ENCODE measurements around the gene LY6G5B. TPM values are rescaled to one million over a fixed set of nuclear protein-coding genes. Genes with fewer than 3 reads are reported as not detected.

LY6G5B gene
- total RNA-seq, 5 donors from 2014 or later (not counting 1 experiment from before 2014, with no cell fraction given) = 29.7 to 50.5 (median 40.9) TPM

DNA sequence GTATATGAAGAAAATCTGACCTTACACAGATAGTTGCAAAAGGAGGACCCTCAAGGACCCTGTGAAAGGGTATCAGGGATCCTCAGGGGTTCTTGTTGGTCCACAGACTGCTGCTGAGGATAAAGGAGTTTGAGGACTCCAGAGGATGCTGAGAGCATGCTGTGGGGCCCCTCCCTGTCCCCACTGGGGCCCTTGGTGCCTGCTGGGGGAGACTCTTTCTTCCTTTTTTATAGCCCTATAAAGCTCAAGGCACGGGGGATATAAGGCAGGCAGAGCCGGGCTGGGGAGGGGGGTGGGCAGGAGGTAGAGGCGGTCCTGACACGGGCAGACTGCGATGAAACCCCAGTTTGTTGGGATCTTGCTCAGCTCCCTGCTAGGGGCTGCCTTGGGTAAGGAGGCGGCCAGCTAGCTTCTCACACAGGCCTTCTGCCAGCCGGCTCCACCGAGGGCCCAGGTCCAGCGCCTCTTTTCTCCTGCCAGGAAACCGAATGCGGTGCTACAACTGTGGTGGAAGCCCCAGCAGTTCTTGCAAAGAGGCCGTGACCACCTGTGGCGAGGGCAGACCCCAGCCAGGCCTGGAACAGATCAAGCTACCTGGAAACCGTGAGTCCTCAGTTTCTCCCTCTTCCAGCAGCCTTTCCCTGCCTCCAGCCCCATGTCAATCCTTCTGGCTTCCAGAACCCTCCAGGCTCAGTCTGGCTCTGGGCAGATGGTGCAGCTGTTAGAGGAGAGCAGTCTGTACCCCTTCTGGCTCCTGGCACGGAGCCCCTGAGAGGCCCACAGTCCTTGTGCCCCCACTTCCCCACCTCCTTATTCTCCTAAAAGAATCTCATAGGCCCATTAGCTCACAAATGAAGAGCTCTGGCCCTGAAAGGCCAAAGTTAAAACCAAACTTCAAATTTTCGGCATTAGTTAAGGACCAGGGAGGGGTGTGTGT is 45.5 kb downstream of the LY6G5B start, which contains the start of gene LY6G6D:
TSS of gene LY6G6D (plus strand) at position 327 of the 937 bp plus-strand sequence. CDS start at position 335, 8 bp downstream.
- no peak within 1 kb of the TSS for H3K27ac Mint-ChIP-seq
- no peaks in the 10 kb centered on the region for H3K9me3 Mint-ChIP-seq
- H3K36me3 ChIP-seq (ENCODE audit: control insufficient read depth in 2 of 2, extremely low read depth in 1 of 2, insufficient read depth in 1 of 2, low read length in 1 of 2) = no peaks in the 10 kb centered on the region
- ATAC-seq (replicated peaks in 1 of 4) (no peak), DNase-seq (no peak)
- ChIA-PET POLR2A (interaction anchor here in 1 of 2 donors (0.6 kb wide), 2 partner anchors 15 to 90 kb away, joined by 5 to 6 read pairs; no protein-coding TSS in a partner anchor), CTCF (interaction anchor here (0.5 to 0.6 kb wide), 3 partner anchors 99 to 333 kb away, joined by 3 to 7 read pairs (median 4); no protein-coding TSS in a partner anchor)
- peaks cover 12 to 18% of the 10 kb centered on the region in 2 experiments for H3K4me1 ChIP-seq (ENCODE audit: control insufficient read depth in 1 of 2, extremely low read depth in 1 of 2, insufficient read depth in 2 of 2, low read length in 2 of 2)
- peaks cover 17 to 25% (median 24%) of the 10 kb centered on the region in 3 donors for H3K4me1 Mint-ChIP-seq
- H3K27me3 Mint-ChIP-seq = no peaks in the 10 kb centered on the region
- no peak within 1 kb of the TSS for H3K4me3 ChIP-seq (ENCODE audit: control insufficient read depth in 1 of 2, extremely low read depth in 1 of 2, low read length in 1 of 2)
- no peaks in the 10 kb centered on the region for H3K9me3 ChIP-seq
- 91% methylated on average over 10 of the region's 16 CpGs for WGBS (ENCODE audit: insufficient coverage)
- no peaks in the 10 kb centered on the region for H3K36me3 Mint-ChIP-seq
- H3K27ac ChIP-seq (ENCODE audit: low read length) = no peak within 1 kb of the TSS
- H3K4me3 Mint-ChIP-seq = no peak within 1 kb of the TSS
- peaks cover 0 to 11% of the 10 kb centered on the region in 2 experiments for H3K27me3 ChIP-seq (replicated peaks in 1 of 2; ENCODE audit: control insufficient read depth in 2 of 2, extremely low read depth in 1 of 2, insufficient read depth in 2 of 2, low read length in 1 of 2)

DNA sequence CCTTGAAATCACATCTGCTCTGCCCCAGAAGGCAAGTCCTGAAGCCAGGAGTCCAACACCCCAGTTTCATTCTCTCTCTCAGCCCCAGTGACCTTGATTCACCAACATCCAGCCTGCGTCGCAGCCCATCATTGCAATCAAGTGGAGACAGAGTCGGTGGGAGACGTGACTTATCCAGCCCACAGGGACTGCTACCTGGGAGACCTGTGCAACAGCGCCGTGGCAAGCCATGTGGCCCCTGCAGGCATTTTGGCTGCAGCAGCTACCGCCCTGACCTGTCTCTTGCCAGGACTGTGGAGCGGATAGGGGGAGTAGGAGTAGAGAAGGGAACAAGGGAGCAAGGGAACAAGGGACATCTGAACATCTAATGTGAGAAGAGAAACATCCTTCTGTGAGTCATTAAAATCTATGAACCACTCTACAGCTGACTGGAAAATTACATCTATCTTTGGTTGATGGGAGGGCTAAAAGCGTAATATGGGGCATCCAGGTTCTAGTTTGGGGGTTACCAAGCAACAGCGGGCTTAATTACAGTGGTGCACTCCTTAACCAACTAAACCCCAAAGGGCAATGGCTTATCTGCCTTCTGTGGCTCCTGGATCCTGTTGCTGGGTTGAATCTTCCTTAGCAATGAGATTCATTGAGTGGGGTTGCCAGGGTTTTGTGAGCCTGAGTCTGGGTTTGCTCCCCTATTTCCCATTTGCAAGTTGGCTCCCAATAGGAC is 47.9 kb downstream of the LY6G5B start:
- H3K36me3 ChIP-seq (ENCODE audit: control insufficient read depth in 2 of 2, extremely low read depth in 1 of 2, insufficient read depth in 1 of 2, low read length in 1 of 2) = no peaks in the 10 kb centered on the region
- no peak overlapping the region for H3K27ac ChIP-seq (ENCODE audit: low read length)
- H3K4me3 ChIP-seq (ENCODE audit: control insufficient read depth in 1 of 2, extremely low read depth in 1 of 2, low read length in 1 of 2) = no peak overlapping the region
- no peaks in the 10 kb centered on the region for H3K9me3 Mint-ChIP-seq
- no peaks in the 10 kb centered on the region for H3K36me3 Mint-ChIP-seq
- no peak for ATAC-seq (replicated peaks in 1 of 4)
- no peak overlapping the region for H3K27ac Mint-ChIP-seq
- H3K9me3 ChIP-seq = no peaks in the 10 kb centered on the region
- POLR2A ChIA-PET = no interaction called here
- peaks cover 0 to 6% of the 10 kb centered on the region in 2 experiments for H3K27me3 ChIP-seq (replicated peaks in 1 of 2; ENCODE audit: control insufficient read depth in 2 of 2, extremely low read depth in 1 of 2, insufficient read depth in 2 of 2, low read length in 1 of 2)
- no peak overlapping the region for H3K4me3 Mint-ChIP-seq
- CTCF ChIA-PET = no interaction called here
- no peaks in the 10 kb centered on the region for H3K27me3 Mint-ChIP-seq
- H3K4me1 ChIP-seq (ENCODE audit: control insufficient read depth in 1 of 2, extremely low read depth in 1 of 2, insufficient read depth in 2 of 2, low read length in 2 of 2) = peaks cover 7 to 12% of the 10 kb centered on the region in 2 experiments
- no peak for DNase-seq
- H3K4me1 Mint-ChIP-seq = peaks cover 2 to 7% (median 7%) of the 10 kb centered on the region in 3 donors
- WGBS (ENCODE audit: insufficient coverage) = 92% methylated on average over 7 of the region's 10 CpGs

GRCh38 chr6:31718265-31718664 is 48.5 kb downstream of the LY6G5B start:
- no CpG with 5 or more reads among the region's 1 CpG for WGBS (ENCODE audit: insufficient coverage)
- H3K4me3 Mint-ChIP-seq = no peak overlapping the region
- Histone ChIP-seq H3K27me3 (replicated peaks in 1 of 2; ENCODE audit: control insufficient read depth in 2 of 2, extremely low read depth in 1 of 2, insufficient read depth in 2 of 2, low read length in 1 of 2) (peaks cover 0 to 4% of the 10 kb centered on the region in 2 experiments), H3K4me1 (ENCODE audit: control insufficient read depth in 1 of 2, extremely low read depth in 1 of 2, insufficient read depth in 2 of 2, low read length in 2 of 2) (peaks cover 9 to 10% of the 10 kb centered on the region in 2 experiments), H3K9me3 (no peaks in the 10 kb centered on the region), H3K4me3 (ENCODE audit: control insufficient read depth in 1 of 2, extremely low read depth in 1 of 2, low read length in 1 of 2) (no peak overlapping the region), H3K27ac (ENCODE audit: low read length) (no peak overlapping the region), H3K36me3 (ENCODE audit: control insufficient read depth in 2 of 2, extremely low read depth in 1 of 2, insufficient read depth in 1 of 2, low read length in 1 of 2) (no peaks in the 10 kb centered on the region)
- peaks cover 3 to 12% (median 8%) of the 10 kb centered on the region in 3 donors for H3K4me1 Mint-ChIP-seq
- ChIA-PET POLR2A (no interaction called here), CTCF (no interaction called here)
- no peak for ATAC-seq (replicated peaks in 1 of 4)
- H3K9me3 Mint-ChIP-seq = no peaks in the 10 kb centered on the region
- H3K36me3 Mint-ChIP-seq = no peaks in the 10 kb centered on the region
- no peak for DNase-seq
- H3K27ac Mint-ChIP-seq = no peak overlapping the region
- no peaks in the 10 kb centered on the region for H3K27me3 Mint-ChIP-seq

- H3K9me3 Mint-ChIP-seq = no peaks in the 10 kb centered on the region
- no peaks in the 10 kb centered on the region for H3K27me3 Mint-ChIP-seq
- 68% methylated on average over 4 of the region's 6 CpGs for WGBS (ENCODE audit: insufficient coverage)
- no peaks in the 10 kb centered on the region for H3K36me3 ChIP-seq (ENCODE audit: control insufficient read depth in 2 of 2, extremely low read depth in 1 of 2, insufficient read depth in 1 of 2, low read length in 1 of 2)
- no peak overlapping the region for H3K4me3 ChIP-seq (ENCODE audit: control insufficient read depth in 1 of 2, extremely low read depth in 1 of 2, low read length in 1 of 2)
- DNase-seq (no peak), ATAC-seq (replicated peaks in 1 of 4) (no peak)
- peaks cover 0 to 2% of the 10 kb centered on the region in 2 experiments for H3K27me3 ChIP-seq (replicated peaks in 1 of 2; ENCODE audit: control insufficient read depth in 2 of 2, extremely low read depth in 1 of 2, insufficient read depth in 2 of 2, low read length in 1 of 2)
- ChIA-PET POLR2A (no interaction called here), CTCF (interaction anchor here (0.5 to 0.6 kb wide), 3 partner anchors 16 to 85 kb away, joined by 3 to 7 read pairs (median 3); no protein-coding TSS in a partner anchor)
- H3K27ac Mint-ChIP-seq = no peak overlapping the region
- no peaks in the 10 kb centered on the region for H3K9me3 ChIP-seq
- H3K4me1 Mint-ChIP-seq = peaks cover 6 to 12% (median 8%) of the 10 kb centered on the region in 3 donors
- no peak overlapping the region for H3K4me3 Mint-ChIP-seq
- H3K36me3 Mint-ChIP-seq = no peaks in the 10 kb centered on the region
- H3K27ac ChIP-seq (ENCODE audit: low read length) = no peak overlapping the region
- peaks cover 4 to 12% of the 10 kb centered on the region in 2 experiments for H3K4me1 ChIP-seq (ENCODE audit: control insufficient read depth in 1 of 2, extremely low read depth in 1 of 2, insufficient read depth in 2 of 2, low read length in 2 of 2)
These were observed 49.2 kb downstream of the LY6G5B start for GRCh38 chr6:31719001-31719400.

DNA sequence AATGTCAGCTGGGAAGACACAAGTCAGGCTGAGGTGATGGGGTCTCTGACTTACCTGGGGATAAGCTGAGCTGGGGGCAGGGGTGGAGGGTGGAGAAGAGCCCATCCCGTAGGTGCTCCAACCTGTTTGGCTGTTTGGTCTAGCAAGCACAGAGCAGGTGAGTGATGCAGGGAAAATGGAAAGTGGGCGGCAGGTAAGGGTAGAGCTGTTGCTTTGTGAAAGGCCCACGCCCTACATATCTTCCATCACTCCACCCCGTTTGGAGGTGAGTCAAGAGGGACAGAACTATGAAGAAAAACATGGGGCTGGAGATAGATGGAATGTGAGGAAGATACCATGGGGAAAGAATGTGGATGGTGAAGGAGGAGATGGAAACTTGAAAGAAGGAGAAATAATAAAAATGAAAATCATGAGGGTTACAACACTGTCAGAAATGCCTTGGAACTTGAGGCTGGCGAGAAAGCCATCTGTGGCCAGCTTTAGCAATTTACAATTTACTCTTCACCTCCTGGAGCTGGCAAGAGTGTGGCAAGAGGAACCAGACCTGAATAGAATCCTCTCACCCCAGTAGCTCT is 50.5 kb downstream of the LY6G5B start:
- no peaks in the 10 kb centered on the region for H3K36me3 Mint-ChIP-seq
- H3K27ac ChIP-seq (ENCODE audit: low read length) = no peak overlapping the region
- peaks cover 0 to 8% of the 10 kb centered on the region in 2 experiments for H3K4me1 ChIP-seq (ENCODE audit: control insufficient read depth in 1 of 2, extremely low read depth in 1 of 2, insufficient read depth in 2 of 2, low read length in 2 of 2)
- no peak for DNase-seq
- no peak for ATAC-seq (replicated peaks in 1 of 4)
- H3K4me3 ChIP-seq (ENCODE audit: control insufficient read depth in 1 of 2, extremely low read depth in 1 of 2, low read length in 1 of 2) = no peak overlapping the region
- H3K27me3 ChIP-seq (replicated peaks in 1 of 2; ENCODE audit: control insufficient read depth in 2 of 2, extremely low read depth in 1 of 2, insufficient read depth in 2 of 2, low read length in 1 of 2) = peaks cover 0 to under 1% of the 10 kb centered on the region in 2 experiments
- 84% methylated on average over 3 of the region's 5 CpGs for WGBS (ENCODE audit: insufficient coverage)
- no peaks in the 10 kb centered on the region for H3K27me3 Mint-ChIP-seq
- H3K27ac Mint-ChIP-seq = no peak overlapping the region
- no peaks in the 10 kb centered on the region for H3K9me3 Mint-ChIP-seq
- ChIA-PET CTCF (no interaction called here), POLR2A (no interaction called here)
- H3K4me3 Mint-ChIP-seq = no peak overlapping the region
- H3K9me3 ChIP-seq = no peaks in the 10 kb centered on the region
- no peaks in the 10 kb centered on the region for H3K36me3 ChIP-seq (ENCODE audit: control insufficient read depth in 2 of 2, extremely low read depth in 1 of 2, insufficient read depth in 1 of 2, low read length in 1 of 2)
- peaks cover 7 to 8% (median 8%) of the 10 kb centered on the region in 3 donors for H3K4me1 Mint-ChIP-seq
